Peyer's patch (tissue), 4 donors: ENCODE results near the gene ACSM6. TPM values are rescaled to one million over a fixed set of nuclear protein-coding genes. Genes with fewer than 3 reads are reported as not detected.

Experiments
- DNase-seq, 3 donors: peaks; one replicate each; pipeline ENCODE4 v3.0.0-alpha.2; 2017 to 2019
- H3K27ac ChIP-seq, 4 donors: fragments of 200-600 bp; sonication (generic); one replicate each; pipeline ENCODE4 v1.5.1; 2016 to 2019
- H3K27me3 ChIP-seq, 2 donors: fragments of 200-600 bp; sonication (generic); one replicate each; pipeline ENCODE4 v1.5.1; 2019
- H3K36me3 ChIP-seq, 3 donors: fragments of 200-600 bp; sonication (generic); one replicate each; pipeline ENCODE4 v1.5.1; 2016 to 2019
- H3K4me1 ChIP-seq, 4 donors: fragments of 200-600 bp; sonication (generic); one replicate each; pipeline ENCODE4 v1.5.1; 2016 to 2019
- H3K4me3 ChIP-seq, 4 donors: fragments of 200-600 bp; sonication (generic); 1 replicate in 3 of 4; 2 replicates in 1 of 4; pipeline ENCODE4 v1.5.1; 2016 to 2019; ENCODE audit warnings: mild to moderate bottlenecking in 1 of 4
- H3K9me3 ChIP-seq, 4 donors: fragments of 200-600 bp; sonication (generic); one replicate each; pipeline ENCODE4 v1.5.1; 2016 to 2019; ENCODE audit warnings: mild to moderate bottlenecking in 1 of 4
- CTCF ChIP-seq, 6 experiments: fragments of 450-650 bp in 4 of 6; fragments of 200-600 bp in 2 of 6; sonication (generic) in 1 of 6; IDR thresholded peaks; one replicate each; pipeline ENCODE4 v1.5.1; 2017 to 2019; ENCODE audit warnings: antibody characterized with exemption in 6 of 6, mild to moderate bottlenecking in 3 of 6, moderate library complexity in 1 of 6
- POLR2A ChIP-seq, 2 donors: fragments of 450-650 bp; IDR thresholded peaks; one replicate each; pipeline ENCODE4 v1.5.1; 2017; ENCODE audit warnings: antibody characterized with exemption in 2 of 2, mild to moderate bottlenecking in 2 of 2, moderate library complexity in 2 of 2
- total RNA-seq, 4 donors: library from RNA; depleted of rRNA; stranded (reverse); fragments of >200 nt; gene quantifications; one replicate each; pipeline ENCODE4 v1.1.0, GENCODE V29; 2016

The ACSM6 gene
- total RNA-seq, 4 donors from 2014 or later = not detected

- Histone ChIP-seq H3K4me1 (peaks cover 0 to 50% (median 4%) of the 10 kb centered on the region in 4 donors), H3K27me3 (no peaks in the 10 kb centered on the region), H3K4me3 (no peak overlapping the region), H3K36me3 (peaks cover 0 to 75% (median 0%) of the 10 kb centered on the region in 3 donors), H3K27ac (peak overlapping the region in 1 of 4 donors; percentile 60), H3K9me3 (no peaks in the 10 kb centered on the region)
- TF ChIP-seq POLR2A (IDR thresholded peaks at IDR 0.05) (no peak), CTCF (IDR thresholded peaks at IDR 0.05) (no peak)
- DNase-seq = no peak
Observed at GRCh38 chr10:95263864-95264226, 69.8 kb downstream of the ACSM6 start.

DNA sequence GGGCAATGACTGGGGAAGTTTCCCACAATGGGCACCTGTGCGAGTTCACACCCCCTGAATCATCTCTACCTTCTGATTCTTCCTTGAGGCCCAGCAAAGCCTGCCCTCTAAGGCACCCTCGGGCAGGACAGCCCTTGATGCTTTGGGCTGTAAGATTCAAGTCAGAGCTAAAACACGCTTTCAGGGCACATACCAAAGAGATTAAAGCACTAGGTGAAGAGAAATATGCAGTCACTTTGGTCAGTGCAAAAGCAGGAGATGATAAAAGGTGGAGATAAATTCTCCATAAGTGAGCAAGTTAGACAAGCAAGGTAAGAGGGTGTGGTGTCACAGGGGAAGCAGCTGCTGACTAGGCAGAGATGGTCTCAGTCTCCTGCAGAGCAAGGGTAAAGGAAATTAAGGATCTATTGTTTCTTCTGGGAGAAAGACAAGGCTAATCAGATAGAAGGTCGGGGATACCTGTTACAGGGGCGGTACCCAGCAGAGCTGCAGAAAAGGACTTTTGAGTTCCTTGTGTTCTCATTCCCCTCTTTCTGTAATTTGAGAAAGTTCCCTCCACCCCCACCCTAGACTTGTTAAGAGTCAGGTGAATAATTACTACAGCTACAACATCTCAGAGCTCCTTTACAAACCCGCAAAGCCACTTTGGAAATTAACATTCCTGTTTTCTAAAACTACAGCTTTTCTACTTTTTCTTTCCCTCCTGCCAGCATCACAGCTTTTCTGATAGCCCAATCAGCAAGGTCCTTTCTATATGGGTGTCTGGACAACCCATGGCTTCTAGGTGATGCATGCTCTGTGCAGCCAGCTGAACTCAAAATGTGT, 70.4 kb downstream of the ACSM6 start:
- Histone ChIP-seq H3K4me3 (no peak overlapping the region), H3K9me3 (no peaks in the 10 kb centered on the region), H3K27ac (peak overlapping the region in 2 of 4 donors; percentile 29 to 60), H3K27me3 (no peaks in the 10 kb centered on the region), H3K4me1 (peaks cover 0 to 51% (median 4%) of the 10 kb centered on the region in 4 donors), H3K36me3 (peaks cover 0 to 75% (median 0%) of the 10 kb centered on the region in 3 donors)
- no peak for DNase-seq
- TF ChIP-seq CTCF (IDR thresholded peaks at IDR 0.05) (no peak), POLR2A (IDR thresholded peaks at IDR 0.05) (no peak)

DNA sequence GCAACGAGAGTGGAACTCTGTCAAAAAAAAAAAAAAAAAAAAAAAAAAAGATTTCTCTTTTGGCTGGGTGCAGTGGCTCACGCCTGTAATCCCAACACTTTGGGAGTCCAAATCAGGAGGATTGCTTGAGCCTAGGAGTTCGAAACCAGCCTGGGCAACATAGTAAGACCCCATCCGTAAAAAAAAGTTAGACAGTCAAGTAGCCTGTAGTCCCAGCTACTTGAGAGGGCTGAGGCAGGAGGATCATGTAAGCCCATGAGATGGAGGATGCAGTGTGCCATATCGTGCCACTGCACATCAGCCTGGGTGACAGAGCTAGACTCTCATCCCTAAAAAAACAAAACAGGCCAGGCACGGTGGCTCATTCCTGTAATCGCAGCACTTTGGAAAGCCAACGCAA, 71.5 kb downstream of the ACSM6 start:
- Histone ChIP-seq H3K4me1 (peaks cover 0 to 50% (median 4%) of the 10 kb centered on the region in 4 donors), H3K9me3 (no peaks in the 10 kb centered on the region), H3K27me3 (no peaks in the 10 kb centered on the region), H3K36me3 (peaks cover 0 to 75% (median 0%) of the 10 kb centered on the region in 3 donors), H3K4me3 (no peak overlapping the region), H3K27ac (peak overlapping the region in 1 of 4 donors; percentile 81)
- DNase-seq = no peak
- TF ChIP-seq POLR2A (IDR thresholded peaks at IDR 0.05) (no peak), CTCF (IDR thresholded peaks at IDR 0.05) (no peak)

- TF ChIP-seq POLR2A (IDR thresholded peaks at IDR 0.05) = no peak
- no peak for TF ChIP-seq CTCF (IDR thresholded peaks at IDR 0.05)
- H3K36me3 ChIP-seq = peaks cover 0 to 74% (median 0%) of the 10 kb centered on the region in 3 donors
- H3K27me3 ChIP-seq = no peaks in the 10 kb centered on the region
- H3K4me1 ChIP-seq = peaks cover 0 to 43% (median 4%) of the 10 kb centered on the region in 4 donors
- peak overlapping the region; percentile 50 to 81 (median 74) for H3K27ac ChIP-seq
- no peaks in the 10 kb centered on the region for H3K9me3 ChIP-seq
- no peak overlapping the region for H3K4me3 ChIP-seq
- DNase-seq = no peak
Observed at GRCh38 chr10:95266674-95267095, 72.6 kb downstream of the ACSM6 start.

- Histone ChIP-seq H3K4me3 (no peak overlapping the region), H3K4me1 (peaks cover 0 to 48% (median 4%) of the 10 kb centered on the region in 4 donors), H3K9me3 (no peaks in the 10 kb centered on the region), H3K36me3 (peaks cover 0 to 70% (median 0%) of the 10 kb centered on the region in 3 donors), H3K27me3 (no peaks in the 10 kb centered on the region), H3K27ac (peak overlapping the region in 3 of 4 donors; percentile 56 to 81 (median 71))
- TF ChIP-seq CTCF (IDR thresholded peaks at IDR 0.05) = no peak
- TF ChIP-seq POLR2A (IDR thresholded peaks at IDR 0.05) = no peak
- no peak for DNase-seq
Observed at GRCh38 chr10:95267251-95267650, 73.2 kb downstream of the ACSM6 start.
